Measurements from ENCODE around the gene CD6. TPM values are rescaled to one million over a fixed set of nuclear protein-coding genes. Genes with fewer than 3 reads are reported as not detected.

CD6 gene
- total RNA-seq, 4 donors from 2014 or later = 0.42 to 2.7 (median 1.8) TPM

DNA sequence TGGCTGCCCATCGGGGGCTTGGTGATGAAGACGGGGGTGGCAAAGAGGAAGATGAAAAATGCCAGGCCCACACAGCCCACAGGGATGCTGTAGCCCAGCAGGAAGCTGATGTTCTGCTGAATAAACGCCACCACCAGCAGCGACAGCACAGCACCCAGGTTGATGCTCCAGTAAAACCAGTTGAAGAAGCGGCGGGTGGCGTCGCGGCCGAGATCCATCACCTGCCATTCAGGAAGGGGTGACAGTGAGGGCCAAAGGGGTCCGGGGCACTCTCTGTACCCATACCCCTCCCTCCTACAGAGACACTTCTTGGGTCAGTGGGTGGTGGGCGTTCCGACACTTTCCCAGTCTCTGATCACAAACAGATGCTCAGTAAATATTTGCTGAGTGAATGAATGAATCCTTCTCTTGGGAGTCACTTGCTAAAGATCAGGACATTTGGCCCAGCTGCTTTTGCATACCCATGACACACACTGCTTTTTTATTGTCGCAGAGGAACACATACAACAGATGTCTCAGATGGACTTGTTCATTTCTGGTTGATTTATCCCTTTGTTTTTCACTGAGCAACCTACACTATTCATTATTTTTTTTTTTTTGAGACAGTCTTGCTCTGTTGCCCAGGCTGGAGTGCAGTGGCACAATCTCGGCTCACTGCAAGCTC is 24.7 kb upstream of the CD6 start:
- no peak overlapping the region for H3K4me3 ChIP-seq (ENCODE audit: low read depth, poor library complexity, severe bottlenecking)
- no peak for DNase-seq (ENCODE audit: low spot score in 2 of 2)
- TF ChIP-seq POLR2A (IDR thresholded peaks at IDR 0.05) = no peak
- TF ChIP-seq CTCF (IDR thresholded peaks at IDR 0.05) = no peak
- intact Hi-C loops (cut with DNase I; ENCODE audit: low total_unique reads) = no loop called here
- WGBS, 2 donors = 79 to 82% methylated on average over 14 to 15 of the region's 15 CpGs

DNA sequence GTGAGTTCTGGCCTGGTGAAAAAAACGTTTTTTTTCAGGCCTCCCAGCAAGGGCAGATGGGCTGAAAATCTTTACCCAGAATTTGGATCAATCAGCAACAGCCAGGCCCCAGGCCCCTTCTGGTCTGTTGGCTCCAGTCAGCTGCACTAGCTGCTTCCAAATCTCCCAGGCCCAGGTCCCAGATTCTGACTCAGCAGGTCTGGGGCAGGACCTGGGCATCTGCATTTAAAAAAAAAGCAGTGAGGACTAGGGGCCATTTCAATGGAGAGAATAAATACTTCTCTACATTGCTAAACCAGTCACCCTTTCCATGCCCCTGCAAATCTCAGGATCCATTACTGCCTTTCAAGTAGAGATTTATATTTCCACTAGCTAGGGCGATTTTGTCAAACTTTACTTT is 23.8 kb upstream of the CD6 start:
- intact Hi-C loops (cut with DNase I; ENCODE audit: low total_unique reads) = no loop called here
- no peak for DNase-seq (ENCODE audit: low spot score in 2 of 2)
- 50 to 54% methylated on average over 2 of the region's 2 CpGs for WGBS, 2 donors
- TF ChIP-seq POLR2A (IDR thresholded peaks at IDR 0.05) (no peak), CTCF (IDR thresholded peaks at IDR 0.05) (no peak)
- no peak overlapping the region for H3K4me3 ChIP-seq (ENCODE audit: low read depth, poor library complexity, severe bottlenecking)

DNA sequence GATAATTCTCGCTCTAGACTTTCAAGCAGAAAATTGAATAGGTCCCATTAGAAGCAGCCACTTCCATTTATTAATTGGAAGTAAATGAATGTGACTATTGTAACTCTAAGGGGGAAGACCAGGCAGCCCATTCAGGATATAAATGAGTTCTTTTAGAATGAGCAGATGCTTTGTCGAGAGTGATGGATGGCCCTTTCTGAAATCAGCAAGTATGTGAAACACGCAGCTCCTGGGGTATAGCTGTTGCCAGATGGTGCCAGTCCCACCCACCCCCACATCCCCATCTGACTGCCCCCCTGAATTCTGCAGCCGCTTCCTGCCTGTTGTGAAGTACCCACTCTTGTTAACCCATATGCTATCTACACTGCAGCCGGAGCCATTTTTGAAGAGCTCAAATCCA is 23.2 kb upstream of the CD6 start:
- intact Hi-C loops (cut with DNase I; ENCODE audit: low total_unique reads) = no loop called here
- no peak overlapping the region for H3K4me3 ChIP-seq (ENCODE audit: low read depth, poor library complexity, severe bottlenecking)
- 87 to 88% methylated on average over 5 of the region's 5 CpGs for WGBS, 2 donors
- TF ChIP-seq CTCF (IDR thresholded peaks at IDR 0.05) (no peak), POLR2A (IDR thresholded peaks at IDR 0.05) (no peak)
- no peak for DNase-seq (ENCODE audit: low spot score in 2 of 2)

GRCh38 chr11:60950024-60950423 is 21.5 kb upstream of the CD6 start:
- no peak for DNase-seq (ENCODE audit: low spot score in 2 of 2)
- intact Hi-C loops (cut with DNase I; ENCODE audit: low total_unique reads) = no loop called here
- no peak overlapping the region for H3K4me3 ChIP-seq (ENCODE audit: low read depth, poor library complexity, severe bottlenecking)
- TF ChIP-seq POLR2A (IDR thresholded peaks at IDR 0.05) = no peak
- no peak for TF ChIP-seq CTCF (IDR thresholded peaks at IDR 0.05)
- 78 to 91% methylated on average over 6 of the region's 6 CpGs for WGBS, 2 donors

GRCh38 chr11:60950933-60951605 is 20.4 kb upstream of the CD6 start:
- H3K4me3 ChIP-seq (ENCODE audit: low read depth, poor library complexity, severe bottlenecking) = peak overlapping the region; percentile 22
- WGBS, 2 donors = 34 to 39% methylated on average over 25 to 56 of the region's 86 CpGs
- intact Hi-C loops (cut with DNase I; ENCODE audit: low total_unique reads) = no loop called here
- TF ChIP-seq POLR2A (IDR thresholded peaks at IDR 0.05) (no peak), CTCF (IDR thresholded peaks at IDR 0.05) (no peak)
- DNase-seq (ENCODE audit: low spot score in 2 of 2) = no peak

DNA sequence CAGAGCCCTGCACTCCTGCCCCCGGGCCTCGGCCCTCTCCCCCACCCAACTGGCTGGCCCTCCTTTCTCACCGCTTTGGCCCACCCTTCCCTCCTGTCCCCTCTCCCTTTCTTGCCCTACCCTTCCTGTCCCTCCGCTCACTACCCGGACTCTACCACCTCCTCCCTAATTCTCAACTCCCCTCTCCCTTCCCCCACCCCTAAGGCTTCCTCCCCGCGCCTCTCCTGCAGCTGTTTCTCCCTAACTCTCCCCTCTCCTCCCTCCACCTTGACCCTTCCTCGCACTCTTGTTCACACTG is 19.9 kb upstream of the CD6 start:
- intact Hi-C loops (cut with DNase I; ENCODE audit: low total_unique reads) = no loop called here
- DNase-seq (ENCODE audit: low spot score in 2 of 2) = no peak
- 18 to 25% methylated on average over 8 of the region's 8 CpGs for WGBS, 2 donors
- no peak for TF ChIP-seq CTCF (IDR thresholded peaks at IDR 0.05)
- H3K4me3 ChIP-seq (ENCODE audit: low read depth, poor library complexity, severe bottlenecking) = peak overlapping the region; percentile 22

All from lower leg skin (tissue), 4 donors.